ENCODE results near the gene LYRM1. TPM values are rescaled to one million over a fixed set of nuclear protein-coding genes. Genes with fewer than 3 reads are reported as not detected.

The LYRM1 gene
- total and polyA plus RNA-seq, 2 of the 8 experiments (the other 6 are each of a cell fraction or from before 2014, with no cell fraction given) = 11.6 to 13.4 TPM

- Histone ChIP-seq H4K20me1 (replicated peaks in 1 of 2; ENCODE audit: control insufficient read depth in 1 of 2, insufficient read depth in 2 of 2, low read length in 2 of 2) (no peaks in the 10 kb centered on the region), H3K4me1 (replicated peaks in 1 of 4; ENCODE audit: control insufficient read depth in 3 of 4, insufficient read depth in 4 of 4, low read length in 3 of 4) (no peaks in the 10 kb centered on the region), H2AFZ (ENCODE audit: low read length) (no peak overlapping the region), H2BK120ac (replicated peaks; ENCODE audit: low read depth, low read length) (no peak overlapping the region), H3K14ac (ENCODE audit: insufficient read length) (no peak overlapping the region), H3K23ac (ENCODE audit: insufficient read length) (no peak overlapping the region), H3K4me2 (ENCODE audit: insufficient read depth in 1 of 2, low read depth in 2 of 2, low read length in 2 of 2) (no peak overlapping the region), H3K56ac (replicated peaks; ENCODE audit: insufficient read length, low read depth, low read length) (no peak overlapping the region), H4K8ac (ENCODE audit: extremely low read depth, insufficient read depth, low read length) (no peak overlapping the region), H2BK20ac (ENCODE audit: low read length) (no peak overlapping the region), H3K79me1 (ENCODE audit: low read depth, low read length) (no peaks in the 10 kb centered on the region), H3K23me2 (ENCODE audit: low read depth, low read length) (no peaks in the 10 kb centered on the region; the same call in 1 of the 2 replicates), H3K27me3 (replicated peaks in 1 of 4; ENCODE audit: control insufficient read depth in 3 of 4, extremely low read depth in 1 of 4, insufficient read depth in 3 of 4, low read length in 3 of 4) (no peaks in the 10 kb centered on the region), H3K4ac (replicated peaks; ENCODE audit: insufficient read length, low read depth, low read length) (no peak overlapping the region), H3K4me3 (ENCODE audit: extremely low read depth in 1 of 4, insufficient read depth in 2 of 4, low read depth in 3 of 4, low read length in 4 of 4) (no peak overlapping the region), H3K18ac (ENCODE audit: extremely low read depth, low read length) (no peak overlapping the region), H2BK15ac (ENCODE audit: low read length) (no peak overlapping the region), H2AK5ac (ENCODE audit: low read depth, low read length) (no peak overlapping the region), H4K91ac (replicated peaks; ENCODE audit: insufficient read length, low read length) (no peak overlapping the region), H3K79me2 (ENCODE audit: control insufficient read depth in 1 of 2, insufficient read depth in 2 of 2, low read length in 2 of 2) (no peaks in the 10 kb centered on the region), H3K36me3 (ENCODE audit: control insufficient read depth in 2 of 4, insufficient read depth in 4 of 4, low read length in 3 of 4) (no peaks in the 10 kb centered on the region), H2BK12ac (ENCODE audit: low read depth, low read length) (no peak overlapping the region), H2BK5ac (ENCODE audit: low read depth, low read length) (no peak overlapping the region), H3K9ac (replicated peaks in 1 of 4; ENCODE audit: extremely low read depth in 1 of 4, low read depth in 3 of 4, low read length in 3 of 4) (no peak overlapping the region), H3K9me3 (ENCODE audit: insufficient read depth in 2 of 2, low read depth in 1 of 2, low read length in 1 of 2) (no peaks in the 10 kb centered on the region), H3K27ac (ENCODE audit: low read depth, low read length) (no peak overlapping the region), H4K5ac (ENCODE audit: insufficient read length, low read depth, low read length) (no peak overlapping the region)
- ChIA-PET CTCF (ENCODE audit: partially characterized antibody) (interaction anchor here (0.7 to 1.8 kb wide), 4 partner anchors 11 to 99 kb away, joined by 3 to 6 read pairs (median 4); no protein-coding TSS in a partner anchor), POLR2A (ENCODE audit: partially characterized antibody) (no interaction called here)
- TF ChIP-seq CBX8 (IDR thresholded peaks at IDR 0.05; ENCODE audit: borderline replicate concordance, low read depth, low read length) = no peak
- TF ChIP-seq FOSL1 (IDR thresholded peaks at IDR 0.05; ENCODE audit: insufficient read depth, low read depth, low read length) = no peak
- no peak for TF ChIP-seq TCF12 (IDR thresholded peaks at IDR 0.05; ENCODE audit: low read depth, low read length)
- TF ChIP-seq SRF (IDR thresholded peaks at IDR 0.05; ENCODE audit: low read depth, low read length) = no peak
- TF ChIP-seq CREB1 (IDR thresholded peaks at IDR 0.05) = no peak
- TF ChIP-seq SAP30 (IDR thresholded peaks at IDR 0.05; ENCODE audit: insufficient read depth, insufficient replicate concordance, low read length) = no peak
- no peak for TF ChIP-seq ZNF274 (IDR thresholded peaks at IDR 0.05; ENCODE audit: borderline replicate concordance, extremely low read depth, low read length)
- TF ChIP-seq, protein P1, sequence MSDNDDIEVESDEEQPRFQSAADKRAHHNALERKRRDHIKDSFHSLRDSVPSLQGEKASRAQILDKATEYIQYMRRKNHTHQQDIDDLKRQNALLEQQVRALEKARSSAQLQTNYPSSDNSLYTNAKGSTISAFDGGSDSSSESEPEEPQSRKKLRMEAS (IDR thresholded peaks at IDR 0.05) = no peak
- TF ChIP-seq JUND (IDR thresholded peaks at IDR 0.05; ENCODE audit: low read length) = no peak
- TF ChIP-seq HDAC6 (IDR thresholded peaks at IDR 0.05; ENCODE audit: low read depth, low read length) = no peak
- no peak for TF ChIP-seq SP4 (IDR thresholded peaks at IDR 0.05; ENCODE audit: low read length)
- TF ChIP-seq CTBP2 (IDR thresholded peaks at IDR 0.05; ENCODE audit: borderline replicate concordance, insufficient read depth, insufficient read length, low read length) = no peak
- no peak for TF ChIP-seq SP2 (IDR thresholded peaks at IDR 0.05; ENCODE audit: low read length)
- TF ChIP-seq NRF1 (IDR thresholded peaks at IDR 0.05; ENCODE audit: low read depth, low read length) = no peak
- TF ChIP-seq KDM4A (IDR thresholded peaks at IDR 0.05; ENCODE audit: low read depth, low read length, severe bottlenecking) = no peak
- no peak for TF ChIP-seq SP1 (IDR thresholded peaks at IDR 0.05; ENCODE audit: low read depth, low read length)
- DNase-seq (ENCODE audit: low read depth in 1 of 2, low spot score in 2 of 2) (no peak), FAIRE-seq (no peak)
- WGBS, 2 experiments (ENCODE audit: extremely low coverage in 1 of 2, insufficient coverage in 1 of 2, insufficient read length in 1 of 2, insufficient replicate concordance in 2 of 2, low coverage in 1 of 2, low lambda C conversion rate in 2 of 2, missing lambda C conversion rate in 1 of 2) = 86% methylated on average over 9 of the region's 9 CpGs; no CpG with 5 or more reads in 1 of the 2 experiments
Observed at GRCh38 chr16:20948444-20948843, 47.9 kb downstream of the LYRM1 start.
